K562 (cell line): ENCODE measurements around the gene ELF3. TPM values are rescaled to one million over a fixed set of nuclear protein-coding genes. Genes with fewer than 3 reads are reported as not detected.

Source experiments
- ATF4 ChIP-seq: fragments of 450-650 bp; formaldehyde crosslinking; IDR thresholded peaks from 2 replicates; pipeline ENCODE4 v1.4.0; 2022; ENCODE audit warnings: mild to moderate bottlenecking, moderate library complexity
- CBFB ChIP-seq: sonication (generic); formaldehyde crosslinking; IDR thresholded peaks from 2 replicates; pipeline ENCODE4 v1.4.0; 2020; ENCODE audit warnings: mild to moderate bottlenecking, missing genetic modification reagents
- CBX2 ChIP-seq: fragments of 200-600 bp; sonication (generic); IDR thresholded peaks from one replicate; pipeline ENCODE4 v1.6.1; 2012; ENCODE audit warnings: mild to moderate bottlenecking, low read length, inconsistent platforms; ENCODE audit not compliant: insufficient read depth, poor library complexity, severe bottlenecking
- CC2D1A ChIP-seq: fragments of 450-650 bp; IDR thresholded peaks from 2 replicates; pipeline ENCODE4 v1.6.1; 2017; ENCODE audit warnings: mild to moderate bottlenecking
- CHCHD3 ChIP-seq: fragments of 250-450 bp; sonication (Bioruptor Pico); IDR thresholded peaks from 2 replicates; pipeline ENCODE4 v2.1.2; 2022; ENCODE audit warnings: mild to moderate bottlenecking
- CTCFL ChIP-seq: IDR thresholded peaks from 2 replicates; pipeline ENCODE4 v1.6.1; 2011; ENCODE audit warnings: borderline replicate concordance, low read depth, mild to moderate bottlenecking, moderate library complexity, low read length; ENCODE audit not compliant: insufficient read depth, poor library complexity, severe bottlenecking
- PHB2 ChIP-seq: fragments of 450-650 bp; IDR thresholded peaks from 2 replicates; pipeline ENCODE4 v1.6.1; 2017; ENCODE audit warnings: low read depth
- POLR2B ChIP-seq: fragments of 450-650 bp; IDR thresholded peaks from 2 replicates; pipeline ENCODE4 v1.6.1; 2018; ENCODE audit warnings: low read depth; ENCODE audit not compliant: partially characterized antibody
- POU5F1 ChIP-seq: fragments of 150-350 bp; IDR thresholded peaks from 2 replicates; pipeline ENCODE4 v1.6.1; 2014; ENCODE audit warnings: borderline replicate concordance, low read length, low read depth, mild to moderate bottlenecking; ENCODE audit not compliant: partially characterized antibody
- RERE ChIP-seq: sonication (generic); formaldehyde crosslinking; IDR thresholded peaks from 2 replicates; pipeline ENCODE4 v1.8.0; 2023; ENCODE audit warnings: missing genetic modification reagents, mild to moderate bottlenecking, borderline replicate concordance
- SMAD1 ChIP-seq: fragments of 150-350 bp; IDR thresholded peaks from 2 replicates; pipeline ENCODE4 v1.6.1; 2014; ENCODE audit warnings: low read length, low read depth; ENCODE audit not compliant: partially characterized antibody
- TEAD2 ChIP-seq: fragments of 450-650 bp; IDR thresholded peaks from 2 replicates; pipeline ENCODE4 v1.6.1; 2016; ENCODE audit warnings: missing genetic modification characterization, control low read depth, missing compliant biosample characterization
- ZSCAN32 ChIP-seq: fragments of 450-650 bp; formaldehyde crosslinking; IDR thresholded peaks from 2 replicates; pipeline ENCODE4 v1.4.0; 2020; ENCODE audit warnings: mild to moderate bottlenecking, moderate library complexity
- ZZZ3 ChIP-seq: fragments of 450-650 bp; IDR thresholded peaks from 2 replicates; pipeline ENCODE4 v1.6.1; 2016; ENCODE audit warnings: antibody characterized with exemption, mild to moderate bottlenecking, moderate library complexity
- polyA plus RNA-seq, 8 experiments: library from polyadenylated mRNA; depleted of rRNA in 4 of 8; stranded (reverse) in 5 of 8; unstranded in 3 of 8; fragments of >200 nt; fragmentation: Nextera tagmentation in 2 of 8; fragmentation: Illumina TruSeq in 1 of 8; extraction: Ambion mirVana in 2 of 8; extraction: Trizol in 1 of 8; gene quantifications; 2 replicates each; pipeline versions ENCODE4 v1.2.1 to v1.2.3, GENCODE V29; 2011 to 2014; ENCODE audit warnings: inconsistent platforms in 1 of 8, missing spikeins in 1 of 8
- total RNA-seq, 7 experiments: library from RNA; depleted of rRNA in 6 of 7; stranded (reverse); fragments of >200 nt in 6 of 7; fragmentation: Illumina TruSeq in 2 of 7; extraction: Trizol in 2 of 7; gene quantifications; 2 replicates each; pipeline versions ENCODE4 v1.2.1 to v1.2.3, GENCODE V29; 2011 to 2021; ENCODE audit warnings: low replicate concordance in 1 of 7
- TF ChIP-seq, protein P1 (sequence below): fragments of 450-650 bp; conservative IDR thresholded peaks from 2 replicates; pipeline ENCODE4 v1.6.1; 2016; ENCODE audit warnings: missing genetic modification characterization, low read depth, mild to moderate bottlenecking, control low read depth, missing compliant biosample characterization

Gene ELF3
- total and polyA plus RNA-seq, 9 of the 15 experiments (the other 6 are each of a cell fraction or from before 2014, with no cell fraction given): 0.03 to 1.2 (median 0.07) TPM; not detected in 4

DNA sequence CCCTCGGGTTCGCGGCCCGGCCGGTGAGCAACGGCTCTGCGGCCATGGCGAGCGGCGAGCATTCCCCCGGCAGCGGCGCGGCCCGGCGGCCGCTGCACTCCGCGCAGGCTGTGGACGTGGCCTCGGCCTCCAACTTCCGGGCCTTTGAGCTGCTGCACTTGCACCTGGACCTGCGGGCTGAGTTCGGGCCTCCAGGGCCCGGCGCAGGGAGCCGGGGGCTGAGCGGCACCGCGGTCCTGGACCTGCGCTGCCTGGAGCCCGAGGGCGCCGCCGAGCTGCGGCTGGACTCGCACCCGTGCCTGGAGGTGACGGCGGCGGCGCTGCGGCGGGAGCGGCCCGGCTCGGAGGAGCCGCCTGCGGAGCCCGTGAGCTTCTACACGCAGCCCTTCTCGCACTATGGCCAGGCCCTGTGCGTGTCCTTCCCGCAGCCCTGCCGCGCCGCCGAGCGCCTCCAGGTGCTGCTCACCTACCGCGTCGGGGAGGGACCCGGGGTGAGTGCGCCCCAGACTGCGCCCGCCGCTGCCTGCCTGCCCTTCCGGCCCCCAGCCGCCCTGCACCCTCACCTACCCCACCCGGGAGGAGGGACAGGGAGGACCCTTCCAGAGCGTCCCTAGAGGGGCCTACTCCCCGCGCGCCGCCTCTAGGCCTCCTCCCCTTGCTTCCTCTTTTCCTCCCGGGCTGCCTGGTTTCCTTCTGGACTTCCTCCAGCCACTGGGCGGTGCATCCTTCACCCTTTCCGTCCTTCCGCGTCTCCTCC, 27.6 kb upstream of the ELF3 start, which contains the start of gene RNPEP (continued):
- TF ChIP-seq, protein P1, sequence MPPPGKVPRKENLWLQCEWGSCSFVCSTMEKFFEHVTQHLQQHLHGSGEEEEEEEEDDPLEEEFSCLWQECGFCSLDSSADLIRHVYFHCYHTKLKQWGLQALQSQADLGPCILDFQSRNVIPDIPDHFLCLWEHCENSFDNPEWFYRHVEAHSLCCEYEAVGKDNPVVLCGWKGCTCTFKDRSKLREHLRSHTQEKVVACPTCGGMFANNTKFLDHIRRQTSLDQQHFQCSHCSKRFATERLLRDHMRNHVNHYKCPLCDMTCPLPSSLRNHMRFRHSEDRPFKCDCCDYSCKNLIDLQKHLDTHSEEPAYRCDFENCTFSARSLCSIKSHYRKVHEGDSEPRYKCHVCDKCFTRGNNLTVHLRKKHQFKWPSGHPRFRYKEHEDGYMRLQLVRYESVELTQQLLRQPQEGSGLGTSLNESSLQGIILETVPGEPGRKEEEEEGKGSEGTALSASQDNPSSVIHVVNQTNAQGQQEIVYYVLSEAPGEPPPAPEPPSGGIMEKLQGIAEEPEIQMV (tag): no peak
- no peak for TF ChIP-seq POU5F1
- TF ChIP-seq RERE (CRISPR knock-in tag): no peak
- TF ChIP-seq CBX2: no peak
- TF ChIP-seq ZSCAN32 (CRISPR knock-in tag): no peak
- TF ChIP-seq ATF4: no peak
- no peak for TF ChIP-seq CBFB (CRISPR knock-in tag)
- TF ChIP-seq POLR2B: peak; percentile 53
- no peak for TF ChIP-seq CHCHD3 (CRISPR knock-in tag)
- no peak for TF ChIP-seq TEAD2
- no peak for TF ChIP-seq PHB2
- TF ChIP-seq CTCFL: peak; percentile 21
- no peak for TF ChIP-seq CC2D1A
- peak; percentile 45 for TF ChIP-seq SMAD1
- no peak; the same call in 1 of the 2 replicates for TF ChIP-seq ZZZ3
